CD4-positive, CD25-positive, alpha-beta regulatory T cell (primary cell): ENCODE data around the gene PALLD. TPM values are rescaled to one million over a fixed set of nuclear protein-coding genes. Genes with fewer than 3 reads are reported as not detected.

Experiments
- ATAC-seq, 2 donors: fragments of 150-1000 bp; cut with Tn5 transposase; one replicate each; pipeline ENCODE4 v1.10.0; 2021; ENCODE audit warnings: low read depth in 2 of 2, moderate number of reproducible peaks in 2 of 2, moderate library complexity in 1 of 2
- DNase-seq, 3 donors: peaks; one replicate each; pipeline versions ENCODE4 v3.0.0 to v3.0.0-alpha.2; 2012 to 2022; ENCODE audit warnings: mixed read lengths in 1 of 3
- H3K27ac ChIP-seq: one replicate; pipeline ENCODE4 v1.7.0; 2013; ENCODE audit warnings: mild to moderate bottlenecking, low read length; ENCODE audit not compliant: insufficient read depth, poor library complexity, severe bottlenecking
- H3K27me3 ChIP-seq: one replicate; pipeline ENCODE4 v1.7.0; 2013; ENCODE audit warnings: low read length; ENCODE audit not compliant: control insufficient read depth, insufficient read depth
- H3K36me3 ChIP-seq: one replicate; pipeline ENCODE4 v1.7.0; 2013; ENCODE audit warnings: mild to moderate bottlenecking, low read length, moderate library complexity; ENCODE audit not compliant: control insufficient read depth, insufficient read depth
- H3K4me1 ChIP-seq: 2 replicates; pipeline ENCODE4 v1.7.0; 2013; ENCODE audit warnings: mild to moderate bottlenecking, low read length; ENCODE audit not compliant: insufficient read depth, control insufficient read depth, poor library complexity, severe bottlenecking
- H3K4me3 ChIP-seq: one replicate; pipeline ENCODE4 v1.7.0; 2013; ENCODE audit warnings: low read depth, mild to moderate bottlenecking, low read length, moderate library complexity
- H3K9me3 ChIP-seq, 2 experiments: 1 replicate in 1 of 2; 2 replicates in 1 of 2; pipeline ENCODE4 v1.7.0; 2013; ENCODE audit warnings: low read length in 2 of 2, mild to moderate bottlenecking in 1 of 2, moderate library complexity in 1 of 2; ENCODE audit not compliant: control insufficient read depth in 2 of 2
- H3K27ac Mint-ChIP-seq, 3 donors: one replicate each; pipeline ENCODE4 v1.8.0; 2020 to 2022; ENCODE audit warnings: mild to moderate bottlenecking in 3 of 3, mixed read lengths in 3 of 3, moderate library complexity in 2 of 3
- H3K27me3 Mint-ChIP-seq: one replicate; pipeline ENCODE4 v1.8.0; 2022; ENCODE audit warnings: mild to moderate bottlenecking, mixed read lengths
- H3K36me3 Mint-ChIP-seq: one replicate; pipeline ENCODE4 v1.8.0; 2020; ENCODE audit warnings: mixed read lengths
- H3K4me1 Mint-ChIP-seq, 4 donors: one replicate each; pipeline ENCODE4 v1.8.0; 2020 to 2022; ENCODE audit warnings: mixed read lengths in 4 of 4, mild to moderate bottlenecking in 1 of 4
- H3K4me3 Mint-ChIP-seq, 4 donors: one replicate each; pipeline ENCODE4 v1.8.0; 2020 to 2022; ENCODE audit warnings: mild to moderate bottlenecking in 4 of 4, mixed read lengths in 4 of 4, moderate library complexity in 3 of 4
- H3K9me3 Mint-ChIP-seq, 7 donors: one replicate each; pipeline ENCODE4 v1.8.0; 2020 to 2022; ENCODE audit warnings: mixed read lengths in 7 of 7, mild to moderate bottlenecking in 3 of 7, moderate library complexity in 2 of 7
- polyA plus RNA-seq, 4 donors: library from polyadenylated mRNA; unstranded; fragments of 300-500 nt; fragmentation: Illumina TruSeq; gene quantifications; one replicate each; pipeline ENCODE4 v1.2.3, GENCODE V29; 2021
- total RNA-seq: library from RNA; stranded (reverse); gene quantifications from one replicate; pipeline ENCODE4 v1.2.3, GENCODE V29; 2022

The PALLD gene
- total and polyA plus RNA-seq, 5 donors from 2014 or later, result 0.37 to 1.9 (median 0.76) TPM; not detected in 1

- Histone ChIP-seq H3K27ac (no peak overlapping the region), H3K27me3 (no peaks in the 10 kb centered on the region), H3K4me1 (no peaks in the 10 kb centered on the region), H3K9me3 (no peaks in the 10 kb centered on the region), H3K4me3 (no peak overlapping the region), H3K36me3 (no peaks in the 10 kb centered on the region)
- Mint-ChIP-seq H3K9me3 (no peaks in the 10 kb centered on the region), H3K27me3 (peaks cover 8% of the 10 kb centered on the region), H3K27ac (no peak overlapping the region), H3K4me1 (peaks cover 0 to 4% (median 0%) of the 10 kb centered on the region in 4 donors), H3K36me3 (no peaks in the 10 kb centered on the region), H3K4me3 (no peak overlapping the region)
- ATAC-seq (no peak), DNase-seq (no peak)
Measured at GRCh38 chr4:168790898-168791297, 294.0 kb downstream of the PALLD start.

- H3K4me3 Mint-ChIP-seq, result no peak overlapping the region
- peaks cover 0 to 4% (median 0%) of the 10 kb centered on the region in 4 donors for H3K4me1 Mint-ChIP-seq
- H3K27me3 Mint-ChIP-seq, result peaks cover 6% of the 10 kb centered on the region
- ATAC-seq, result no peak
- Histone ChIP-seq H3K27ac (no peak overlapping the region), H3K9me3 (no peaks in the 10 kb centered on the region), H3K36me3 (no peaks in the 10 kb centered on the region), H3K27me3 (no peaks in the 10 kb centered on the region), H3K4me3 (no peak overlapping the region), H3K4me1 (no peaks in the 10 kb centered on the region)
- no peaks in the 10 kb centered on the region for H3K9me3 Mint-ChIP-seq
- no peak overlapping the region for H3K27ac Mint-ChIP-seq
- no peaks in the 10 kb centered on the region for H3K36me3 Mint-ChIP-seq
- DNase-seq, result no peak
Measured at GRCh38 chr4:168791376-168791775, 294.5 kb downstream of the PALLD start.

GRCh38 chr4:168793542-168793941, 296.7 kb downstream of the PALLD start:
- DNase-seq (no peak), ATAC-seq (no peak)
- peaks cover 5% of the 10 kb centered on the region for H3K27me3 Mint-ChIP-seq
- Histone ChIP-seq H3K4me1 (no peaks in the 10 kb centered on the region), H3K27ac (no peak overlapping the region), H3K27me3 (no peaks in the 10 kb centered on the region), H3K9me3 (no peaks in the 10 kb centered on the region), H3K4me3 (no peak overlapping the region), H3K36me3 (no peaks in the 10 kb centered on the region)
- no peak overlapping the region for H3K4me3 Mint-ChIP-seq
- H3K36me3 Mint-ChIP-seq, result no peaks in the 10 kb centered on the region
- H3K9me3 Mint-ChIP-seq, result no peaks in the 10 kb centered on the region
- peaks cover 0 to 4% (median 0%) of the 10 kb centered on the region in 4 donors for H3K4me1 Mint-ChIP-seq
- H3K27ac Mint-ChIP-seq, result no peak overlapping the region

GRCh38 chr4:168794092-168794707, 297.3 kb downstream of the PALLD start:
- Histone ChIP-seq H3K27ac (no peak overlapping the region), H3K4me3 (no peak overlapping the region), H3K27me3 (peaks cover 2% of the 10 kb centered on the region), H3K4me1 (no peaks in the 10 kb centered on the region), H3K36me3 (no peaks in the 10 kb centered on the region), H3K9me3 (no peaks in the 10 kb centered on the region)
- Mint-ChIP-seq H3K9me3 (no peaks in the 10 kb centered on the region), H3K36me3 (no peaks in the 10 kb centered on the region), H3K27ac (no peak overlapping the region), H3K4me1 (peaks cover 0 to 4% (median 0%) of the 10 kb centered on the region in 4 donors), H3K4me3 (no peak overlapping the region), H3K27me3 (peaks cover 5% of the 10 kb centered on the region)
- DNase-seq (no peak), ATAC-seq (no peak)

GRCh38 chr4:168794881-168795280, 298.0 kb downstream of the PALLD start:
- Histone ChIP-seq H3K4me3 (no peak overlapping the region), H3K36me3 (no peaks in the 10 kb centered on the region), H3K27ac (no peak overlapping the region), H3K4me1 (no peaks in the 10 kb centered on the region), H3K9me3 (no peaks in the 10 kb centered on the region), H3K27me3 (peaks cover 2% of the 10 kb centered on the region)
- H3K4me1 Mint-ChIP-seq, result peaks cover 0 to 4% (median 0%) of the 10 kb centered on the region in 4 donors
- ATAC-seq (no peak), DNase-seq (no peak)
- H3K27ac Mint-ChIP-seq, result no peak overlapping the region
- H3K4me3 Mint-ChIP-seq, result no peak overlapping the region
- H3K36me3 Mint-ChIP-seq, result no peaks in the 10 kb centered on the region
- H3K9me3 Mint-ChIP-seq, result no peaks in the 10 kb centered on the region
- peaks cover 5% of the 10 kb centered on the region for H3K27me3 Mint-ChIP-seq

GRCh38 chr4:168795346-168795745, 298.5 kb downstream of the PALLD start:
- ATAC-seq, result no peak
- no peak overlapping the region for H3K27ac ChIP-seq
- no peak overlapping the region for H3K27ac Mint-ChIP-seq

GRCh38 chr4:168796362-168797106, 299.7 kb downstream of the PALLD start:
- Mint-ChIP-seq H3K27me3 (peaks cover 5% of the 10 kb centered on the region), H3K36me3 (no peaks in the 10 kb centered on the region), H3K4me3 (no peak overlapping the region), H3K4me1 (no peaks in the 10 kb centered on the region), H3K27ac (no peak overlapping the region), H3K9me3 (no peaks in the 10 kb centered on the region)
- Histone ChIP-seq H3K4me1 (no peaks in the 10 kb centered on the region), H3K9me3 (no peaks in the 10 kb centered on the region), H3K27me3 (peaks cover 2% of the 10 kb centered on the region), H3K4me3 (no peak overlapping the region), H3K36me3 (no peaks in the 10 kb centered on the region), H3K27ac (no peak overlapping the region)
- ATAC-seq (no peak), DNase-seq (no peak)

More at GRCh38 chr4:168795346-168795745, 298.5 kb downstream of the PALLD start:
- H3K4me3 Mint-ChIP-seq, result no peak overlapping the region
- peaks cover 5% of the 10 kb centered on the region for H3K27me3 Mint-ChIP-seq
- DNase-seq, result no peak
- H3K36me3 Mint-ChIP-seq, result no peaks in the 10 kb centered on the region
- peaks cover 0 to 2% (median 0%) of the 10 kb centered on the region in 4 donors for H3K4me1 Mint-ChIP-seq
- Histone ChIP-seq H3K36me3 (no peaks in the 10 kb centered on the region), H3K9me3 (no peaks in the 10 kb centered on the region), H3K4me3 (no peak overlapping the region), H3K27me3 (peaks cover 2% of the 10 kb centered on the region), H3K4me1 (no peaks in the 10 kb centered on the region)
- H3K9me3 Mint-ChIP-seq, result no peaks in the 10 kb centered on the region

GRCh38 chr4:168797194-168797593, 300.3 kb downstream of the PALLD start:
- no peak for DNase-seq
- no peaks in the 10 kb centered on the region for H3K36me3 Mint-ChIP-seq

More at GRCh38 chr4:168797194-168797593, 300.3 kb downstream of the PALLD start:
- Mint-ChIP-seq H3K27me3 (peaks cover 2% of the 10 kb centered on the region), H3K27ac (no peak overlapping the region), H3K4me1 (no peaks in the 10 kb centered on the region), H3K9me3 (peaks cover 0 to under 1% (median 0%) of the 10 kb centered on the region in 7 donors), H3K4me3 (no peak overlapping the region)
- Histone ChIP-seq H3K9me3 (no peaks in the 10 kb centered on the region), H3K4me1 (no peaks in the 10 kb centered on the region), H3K27me3 (peaks cover 2% of the 10 kb centered on the region), H3K36me3 (no peaks in the 10 kb centered on the region), H3K4me3 (no peak overlapping the region), H3K27ac (no peak overlapping the region)
- no peak for ATAC-seq
